ENCODE measurements around the gene FRMPD4. TPM values are rescaled to one million over a fixed set of nuclear protein-coding genes. Genes with fewer than 3 reads are reported as not detected.

Gene FRMPD4
- total RNA-seq, 4 donors from 2014 or later = 0.17 to 0.83 (median 0.46) TPM

- TF ChIP-seq, protein P1, sequence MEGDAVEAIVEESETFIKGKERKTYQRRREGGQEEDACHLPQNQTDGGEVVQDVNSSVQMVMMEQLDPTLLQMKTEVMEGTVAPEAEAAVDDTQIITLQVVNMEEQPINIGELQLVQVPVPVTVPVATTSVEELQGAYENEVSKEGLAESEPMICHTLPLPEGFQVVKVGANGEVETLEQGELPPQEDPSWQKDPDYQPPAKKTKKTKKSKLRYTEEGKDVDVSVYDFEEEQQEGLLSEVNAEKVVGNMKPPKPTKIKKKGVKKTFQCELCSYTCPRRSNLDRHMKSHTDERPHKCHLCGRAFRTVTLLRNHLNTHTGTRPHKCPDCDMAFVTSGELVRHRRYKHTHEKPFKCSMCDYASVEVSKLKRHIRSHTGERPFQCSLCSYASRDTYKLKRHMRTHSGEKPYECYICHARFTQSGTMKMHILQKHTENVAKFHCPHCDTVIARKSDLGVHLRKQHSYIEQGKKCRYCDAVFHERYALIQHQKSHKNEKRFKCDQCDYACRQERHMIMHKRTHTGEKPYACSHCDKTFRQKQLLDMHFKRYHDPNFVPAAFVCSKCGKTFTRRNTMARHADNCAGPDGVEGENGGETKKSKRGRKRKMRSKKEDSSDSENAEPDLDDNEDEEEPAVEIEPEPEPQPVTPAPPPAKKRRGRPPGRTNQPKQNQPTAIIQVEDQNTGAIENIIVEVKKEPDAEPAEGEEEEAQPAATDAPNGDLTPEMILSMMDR (IDR thresholded peaks at IDR 0.05) = no peak
- TF ChIP-seq POLR2A (IDR thresholded peaks at IDR 0.05; ENCODE audit: low read depth) = no peak
- TF ChIP-seq EP300 (IDR thresholded peaks at IDR 0.05) = no peak
- TF ChIP-seq POLR2AphosphoS5 (IDR thresholded peaks at IDR 0.05) = no peak
- no peak for DNase-seq (ENCODE audit: extremely low spot score)
- no peaks in the 10 kb centered on the region for H3K36me3 ChIP-seq
- 32% methylated on average over 3 of the region's 3 CpGs for WGBS
- H3K4me3 ChIP-seq = no peak overlapping the region
- intact Hi-C loops (cut with DNase I) = no loop called here
- no peaks in the 10 kb centered on the region for H3K4me1 ChIP-seq
- no peaks in the 10 kb centered on the region for H3K27me3 ChIP-seq
- peak overlapping the region in 1 of 4 donors; percentile 7 for H3K27ac ChIP-seq (replicated peaks in 1 of 4)
- H3K9me3 ChIP-seq = no peaks in the 10 kb centered on the region
Observed at GRCh38 chrX:12370497-12370986, 232.3 kb downstream of the FRMPD4 start.

DNA sequence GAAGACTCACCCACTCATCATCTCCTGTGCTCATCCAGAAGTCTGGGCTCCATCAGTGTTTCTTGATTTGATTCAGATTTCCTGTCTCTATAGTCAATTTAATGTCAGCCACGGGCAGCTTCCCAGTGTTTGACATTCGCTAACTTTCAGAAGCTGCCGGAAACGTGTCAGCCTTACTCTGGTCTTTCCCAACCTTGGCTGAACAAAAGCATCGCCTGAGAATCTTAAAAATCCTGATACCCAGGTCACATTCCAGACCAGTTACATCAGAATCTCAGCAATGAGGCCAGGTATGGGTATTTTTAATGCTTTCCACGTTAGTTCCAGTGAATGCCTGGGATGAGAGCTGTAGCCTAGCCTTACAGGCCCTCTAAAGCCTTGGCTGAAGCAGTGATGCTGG lies 233.8 kb downstream of the FRMPD4 start:
- TF ChIP-seq POLR2AphosphoS5 (IDR thresholded peaks at IDR 0.05) = no peak
- no peak for TF ChIP-seq EP300 (IDR thresholded peaks at IDR 0.05)
- TF ChIP-seq POLR2A (IDR thresholded peaks at IDR 0.05; ENCODE audit: low read depth) = no peak
- TF ChIP-seq, protein P1 (IDR thresholded peaks at IDR 0.05) = no peak
- no peak overlapping the region for H3K4me3 ChIP-seq
- no peaks in the 10 kb centered on the region for H3K9me3 ChIP-seq
- H3K4me1 ChIP-seq = no peaks in the 10 kb centered on the region
- no peaks in the 10 kb centered on the region for H3K36me3 ChIP-seq
- no peaks in the 10 kb centered on the region for H3K27me3 ChIP-seq
- WGBS = 64% methylated on average over 6 of the region's 6 CpGs
- intact Hi-C loops (cut with DNase I) = no loop called here
- no peak overlapping the region for H3K27ac ChIP-seq (replicated peaks in 1 of 4)
- DNase-seq (ENCODE audit: extremely low spot score) = no peak

- no peak for DNase-seq (ENCODE audit: extremely low spot score)
- Histone ChIP-seq H3K36me3 (no peaks in the 10 kb centered on the region), H3K27ac (replicated peaks in 1 of 4) (no peak overlapping the region), H3K4me3 (no peak overlapping the region), H3K27me3 (no peaks in the 10 kb centered on the region), H3K4me1 (no peaks in the 10 kb centered on the region), H3K9me3 (no peaks in the 10 kb centered on the region)
- TF ChIP-seq POLR2A (IDR thresholded peaks at IDR 0.05; ENCODE audit: low read depth) (no peak), EP300 (IDR thresholded peaks at IDR 0.05) (no peak), POLR2AphosphoS5 (IDR thresholded peaks at IDR 0.05) (no peak)
- TF ChIP-seq, protein P1 (IDR thresholded peaks at IDR 0.05) = no peak
- WGBS = 70% methylated on average over 6 of the region's 6 CpGs
- intact Hi-C loops (cut with DNase I) = no loop called here
Observed at GRCh38 chrX:12374286-12374685, 236.0 kb downstream of the FRMPD4 start.

- no peak for DNase-seq (ENCODE audit: extremely low spot score)
- TF ChIP-seq POLR2AphosphoS5 (IDR thresholded peaks at IDR 0.05) = no peak
- no peak overlapping the region for H3K27ac ChIP-seq (replicated peaks in 1 of 4)
- H3K4me1 ChIP-seq = no peaks in the 10 kb centered on the region
- WGBS = 91% methylated on average over 7 of the region's 7 CpGs
- H3K9me3 ChIP-seq = no peaks in the 10 kb centered on the region
- no peaks in the 10 kb centered on the region for H3K36me3 ChIP-seq
- intact Hi-C loops (cut with DNase I) = no loop called here
- no peaks in the 10 kb centered on the region for H3K27me3 ChIP-seq
- H3K4me3 ChIP-seq = no peak overlapping the region
Observed at GRCh38 chrX:12378253-12378652, 240.0 kb downstream of the FRMPD4 start.

- Histone ChIP-seq H3K27ac (replicated peaks in 1 of 4) (no peak overlapping the region), H3K27me3 (no peaks in the 10 kb centered on the region), H3K36me3 (no peaks in the 10 kb centered on the region), H3K4me3 (no peak overlapping the region), H3K4me1 (no peaks in the 10 kb centered on the region), H3K9me3 (no peaks in the 10 kb centered on the region)
- WGBS = 77% methylated on average over 1 of the region's 1 CpG
- no peak for DNase-seq (ENCODE audit: extremely low spot score)
- TF ChIP-seq EP300 (IDR thresholded peaks at IDR 0.05) = no peak
- TF ChIP-seq, protein P1 (IDR thresholded peaks at IDR 0.05) = no peak
- no peak for TF ChIP-seq POLR2AphosphoS5 (IDR thresholded peaks at IDR 0.05)
- TF ChIP-seq POLR2A (IDR thresholded peaks at IDR 0.05; ENCODE audit: low read depth) = no peak
- intact Hi-C loops (cut with DNase I) = no loop called here
Observed at GRCh38 chrX:12378706-12379105, 240.4 kb downstream of the FRMPD4 start.
